ENCODE measurements around the gene STARD10.

GRCh38 chr11:72784662-72785061 lies 9.2 kb downstream of the STARD10 start:
- no peak for TF ChIP-seq CTCF (IDR thresholded peaks at IDR 0.05)
- no peak for TF ChIP-seq POLR2A (IDR thresholded peaks at IDR 0.05; ENCODE audit: low read length)
